Epidermal melanocyte (primary cell): Measurements from ENCODE around the gene TIGAR.

Experiments used
- DNase-seq: peaks from one replicate; pipeline ENCODE4 v3.0.0; 2011; ENCODE audit warnings: low spot score; ENCODE audit not compliant: insufficient read length

The TIGAR gene

GRCh38 chr12:4378772-4379171 lies 57.8 kb downstream of the TIGAR start:
- no peak for DNase-seq

DNA sequence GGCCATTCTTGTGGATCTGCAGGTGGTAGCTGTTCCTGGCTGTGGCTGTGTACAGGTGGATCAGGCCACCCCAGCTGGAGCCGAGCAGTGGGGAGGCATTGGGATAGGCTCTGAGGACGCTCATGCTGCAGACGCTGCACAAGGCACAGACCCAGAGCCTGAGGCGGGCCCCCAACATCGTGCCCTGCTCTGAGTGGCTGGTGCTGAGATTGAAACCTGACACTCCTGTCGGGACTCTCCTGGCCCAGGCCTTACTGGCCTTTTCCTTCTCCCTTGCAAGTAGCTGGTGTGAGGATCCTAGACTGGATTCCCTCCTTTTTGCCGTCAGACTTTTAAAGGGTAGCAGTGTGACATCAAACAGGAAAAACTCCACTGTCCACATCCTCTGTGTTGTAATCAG lies 58.4 kb downstream of the TIGAR start, which contains the start of gene FGF23:
Gene FGF23, minus strand, starts transcription at position 308 of the 400 bp plus-strand sequence. Its CDS starts 130 bp downstream, at position 178.
- no peak for DNase-seq

GRCh38 chr12:4380332-4380731 lies 59.3 kb downstream of the TIGAR start:
- DNase-seq = no peak

- no peak for DNase-seq
These were observed 62.4 kb downstream of the TIGAR start for GRCh38 chr12:4383304-4383865.

- DNase-seq = no peak
These were observed 65.8 kb downstream of the TIGAR start for GRCh38 chr12:4386801-4387200.

GRCh38 chr12:4387607-4388006 lies 66.6 kb downstream of the TIGAR start:
- no peak for DNase-seq

DNA sequence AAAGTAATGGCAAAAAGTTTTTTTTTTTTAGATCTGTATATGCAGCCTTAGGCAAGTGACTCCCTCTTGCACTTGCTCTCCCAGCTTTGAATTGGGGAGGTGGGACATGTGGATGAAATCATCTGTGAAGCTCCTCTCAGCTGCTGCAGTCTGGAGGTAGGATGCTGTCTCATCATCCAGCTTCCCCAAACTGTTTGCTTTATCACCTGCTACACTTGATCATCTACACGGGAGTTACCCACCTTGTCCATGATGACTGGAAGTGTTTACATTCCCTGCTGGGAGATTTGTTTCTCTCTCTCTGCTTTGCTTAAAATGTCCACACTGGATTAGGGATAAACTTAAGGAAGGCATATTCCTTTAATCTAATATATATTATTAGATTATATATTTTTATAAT lies 67.0 kb downstream of the TIGAR start:
- DNase-seq = no peak

DNA sequence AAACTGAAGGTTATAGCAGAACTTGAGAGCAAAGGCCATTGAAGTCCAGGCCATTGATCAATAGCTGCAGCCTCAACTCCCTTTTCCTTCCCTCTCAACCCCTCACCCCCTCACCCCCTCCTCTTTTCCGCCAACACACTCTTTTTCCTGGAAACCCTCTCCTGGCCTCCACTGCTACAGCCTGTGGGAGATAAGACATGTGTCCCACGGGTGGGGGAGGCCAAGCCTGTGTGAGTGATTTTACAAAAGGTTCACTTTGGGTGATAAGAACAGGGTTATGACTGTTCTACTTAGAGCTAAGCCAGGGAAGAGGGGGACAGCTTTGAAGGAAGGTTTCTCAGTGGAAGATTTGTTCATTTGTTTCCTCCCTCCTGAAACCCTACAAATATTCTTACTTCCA lies 67.6 kb downstream of the TIGAR start:
- DNase-seq = no peak

- DNase-seq = no peak
These were observed 71.3 kb downstream of the TIGAR start for GRCh38 chr12:4392223-4392742.

- DNase-seq = no peak
These were observed 72.2 kb downstream of the TIGAR start for GRCh38 chr12:4393211-4393610.

- DNase-seq = no peak
These were observed 74.8 kb downstream of the TIGAR start for GRCh38 chr12:4395818-4396217.

GRCh38 chr12:4401117-4401516 lies 80.1 kb downstream of the TIGAR start:
- DNase-seq = no peak

GRCh38 chr12:4402996-4403395 lies 82.0 kb downstream of the TIGAR start:
- DNase-seq = no peak
